Vagina (tissue), 2 donors: Measurements from ENCODE around the gene CCDC90B.

Experiments used
- POLR2AphosphoS5 ChIP-seq, 2 donors: sonication (generic); formaldehyde crosslinking; IDR thresholded peaks; one replicate each; pipeline ENCODE4 v1.9.0; 2017; ENCODE audit warnings: antibody characterized with exemption in 2 of 2, mild to moderate bottlenecking in 2 of 2, low read depth in 1 of 2; ENCODE audit not compliant: insufficient read depth in 1 of 2
- TF ChIP-seq, protein P1 (sequence below), 3 experiments: fragments of 450-650 bp in 2 of 3; fragments of 200-600 bp in 1 of 3; sonication (generic) in 1 of 3; IDR thresholded peaks; one replicate each; pipeline ENCODE4 v1.5.1; 2017 to 2019; ENCODE audit warnings: antibody characterized with exemption in 3 of 3, mild to moderate bottlenecking in 2 of 3, moderate library complexity in 2 of 3

GRCh38 chr11:83285771-83286528, at the start of gene CCDC90B:
- peak; percentile 92 to 99 for TF ChIP-seq POLR2AphosphoS5 (IDR thresholded peaks at IDR 0.05; ENCODE audit: insufficient read depth in 1 of 2, low read depth in 1 of 2)
- TF ChIP-seq, protein P1, sequence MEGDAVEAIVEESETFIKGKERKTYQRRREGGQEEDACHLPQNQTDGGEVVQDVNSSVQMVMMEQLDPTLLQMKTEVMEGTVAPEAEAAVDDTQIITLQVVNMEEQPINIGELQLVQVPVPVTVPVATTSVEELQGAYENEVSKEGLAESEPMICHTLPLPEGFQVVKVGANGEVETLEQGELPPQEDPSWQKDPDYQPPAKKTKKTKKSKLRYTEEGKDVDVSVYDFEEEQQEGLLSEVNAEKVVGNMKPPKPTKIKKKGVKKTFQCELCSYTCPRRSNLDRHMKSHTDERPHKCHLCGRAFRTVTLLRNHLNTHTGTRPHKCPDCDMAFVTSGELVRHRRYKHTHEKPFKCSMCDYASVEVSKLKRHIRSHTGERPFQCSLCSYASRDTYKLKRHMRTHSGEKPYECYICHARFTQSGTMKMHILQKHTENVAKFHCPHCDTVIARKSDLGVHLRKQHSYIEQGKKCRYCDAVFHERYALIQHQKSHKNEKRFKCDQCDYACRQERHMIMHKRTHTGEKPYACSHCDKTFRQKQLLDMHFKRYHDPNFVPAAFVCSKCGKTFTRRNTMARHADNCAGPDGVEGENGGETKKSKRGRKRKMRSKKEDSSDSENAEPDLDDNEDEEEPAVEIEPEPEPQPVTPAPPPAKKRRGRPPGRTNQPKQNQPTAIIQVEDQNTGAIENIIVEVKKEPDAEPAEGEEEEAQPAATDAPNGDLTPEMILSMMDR (IDR thresholded peaks at IDR 0.05), result no peak
